H1 (cell line): ENCODE results near the gene RNF4. TPM values are rescaled to one million over a fixed set of nuclear protein-coding genes. Genes with fewer than 3 reads are reported as not detected.

ENCODE experiments used
- CTCF ChIA-PET: fragments of 300-600 bp; sonication (Branson Sonifier 250); formaldehyde crosslinking; loops from one replicate; lab custom pipeline; 2021; ENCODE audit not compliant: partially characterized antibody; lab: Charles Lee
- POLR2A ChIA-PET: fragments of 300-600 bp; sonication (Branson Sonifier 250); formaldehyde crosslinking; loops from one replicate; lab custom pipeline; 2021; ENCODE audit warnings: inconsistent platforms; ENCODE audit not compliant: partially characterized antibody; lab: Charles Lee
- DNase-seq, 2 experiments: peaks; one replicate each; pipeline versions ENCODE4 v3.0.0 to v3.0.0-alpha.2; 2010 to 2022; ENCODE audit warnings: low spot score in 2 of 2, low read depth in 1 of 2, mixed read lengths in 1 of 2
- FAIRE-seq: peaks from 2 replicates; lab custom pipeline; 2011; peaks lifted over from hg19 to GRCh38; lab: Jason Lieb, UNC
- H2AFZ ChIP-seq: 2 replicates; pipeline ENCODE4 v1.8.1; 2012; ENCODE audit warnings: low read length, inconsistent platforms
- H2AK5ac ChIP-seq: 2 replicates; pipeline ENCODE4 v1.6.1; 2013; ENCODE audit warnings: low read depth, low read length
- H2BK120ac ChIP-seq: replicated peaks from 2 replicates; pipeline ENCODE3; 2013; ENCODE audit warnings: low read depth, low read length, inconsistent platforms
- H2BK12ac ChIP-seq: 2 replicates; pipeline ENCODE4 v1.6.1; 2013; ENCODE audit warnings: low read depth, low read length
- H2BK15ac ChIP-seq: 2 replicates; pipeline ENCODE4 v1.6.1; 2013; ENCODE audit warnings: low read length
- H2BK20ac ChIP-seq: 2 replicates; pipeline ENCODE4 v1.6.1; 2013; ENCODE audit warnings: low read length
- H2BK5ac ChIP-seq: 2 replicates; pipeline ENCODE4 v1.6.1; 2013; ENCODE audit warnings: low read depth, low read length
- H3K14ac ChIP-seq: 2 replicates; pipeline ENCODE4 v1.6.1; 2013; ENCODE audit warnings: inconsistent platforms; ENCODE audit not compliant: insufficient read length
- H3K18ac ChIP-seq: 2 replicates; pipeline ENCODE4 v1.6.1; 2013; ENCODE audit warnings: low read length; ENCODE audit errors: extremely low read depth
- H3K23ac ChIP-seq: 2 replicates; pipeline ENCODE4 v1.6.1; 2013; ENCODE audit warnings: inconsistent platforms; ENCODE audit not compliant: insufficient read length
- H3K23me2 ChIP-seq: 2 replicates; pipeline ENCODE4 v1.6.1; 2013; ENCODE audit warnings: low read depth, low read length
- H3K27ac ChIP-seq: 2 replicates; pipeline ENCODE4 v1.6.1; 2011; ENCODE audit warnings: low read depth, low read length, inconsistent platforms
- H3K27me3 ChIP-seq, 4 experiments: replicated peaks in 1 of 4; 1 replicate in 1 of 4; 2 replicates in 3 of 4; pipeline versions ENCODE4 v1.6.1 to v1.8.1; 2011 to 2013; ENCODE audit warnings: low read length in 3 of 4, mild to moderate bottlenecking in 3 of 4, inconsistent platforms in 2 of 4, mixed read lengths in 2 of 4, moderate library complexity in 1 of 4; ENCODE audit not compliant: control insufficient read depth in 3 of 4, insufficient read depth in 3 of 4; ENCODE audit errors: extremely low read depth in 1 of 4
- H3K36me3 ChIP-seq, 4 experiments: 2 replicates each; pipeline versions ENCODE4 v1.6.1 to v1.8.1; 2011 to 2013; ENCODE audit warnings: mild to moderate bottlenecking in 4 of 4, low read length in 3 of 4, moderate library complexity in 2 of 4, control low read depth in 1 of 4, inconsistent platforms in 1 of 4; ENCODE audit not compliant: insufficient read depth in 4 of 4, control insufficient read depth in 2 of 4
- H3K4ac ChIP-seq: replicated peaks from 2 replicates; pipeline ENCODE3; 2013; ENCODE audit warnings: low read length, low read depth, mixed read lengths, inconsistent platforms; ENCODE audit not compliant: insufficient read length
- H3K4me1 ChIP-seq, 4 experiments: replicated peaks in 1 of 4; 1 replicate in 1 of 4; 2 replicates in 3 of 4; pipeline versions ENCODE4 v1.6.1 to v1.8.1; 2011 to 2013; ENCODE audit warnings: low read length in 3 of 4, inconsistent platforms in 2 of 4, mixed read lengths in 1 of 4; ENCODE audit not compliant: insufficient read depth in 4 of 4, control insufficient read depth in 3 of 4
- H3K4me2 ChIP-seq, 2 experiments: 2 replicates each; pipeline versions ENCODE4 v1.6.1 to v1.8.1; 2011 to 2013; ENCODE audit warnings: low read depth in 2 of 2, low read length in 2 of 2, control low read depth in 1 of 2, inconsistent platforms in 1 of 2, mild to moderate bottlenecking in 1 of 2; ENCODE audit not compliant: insufficient read depth in 1 of 2
- H3K4me3 ChIP-seq, 4 experiments: fragments of 200-600, 300-600 bp in 1 of 4; sonication (generic), shearing (Covaris generic), sonication (Bioruptor Twin) in 1 of 4; 2 replicates each; pipeline versions ENCODE4 v1.5.1 to v1.8.1; 2011 to 2016; ENCODE audit warnings: low read length in 4 of 4, low read depth in 3 of 4, control low read depth in 2 of 4, inconsistent platforms in 2 of 4, mild to moderate bottlenecking in 2 of 4, mixed read lengths in 1 of 4, moderate library complexity in 1 of 4; ENCODE audit not compliant: insufficient read depth in 2 of 4; ENCODE audit errors: extremely low read depth in 1 of 4
- H3K56ac ChIP-seq: replicated peaks from 2 replicates; pipeline ENCODE3; 2013; ENCODE audit warnings: low read depth, mild to moderate bottlenecking, mixed read lengths, low read length, inconsistent platforms; ENCODE audit not compliant: insufficient read length
- H3K79me1 ChIP-seq: 2 replicates; pipeline ENCODE4 v1.6.1; 2013; ENCODE audit warnings: low read depth, low read length, control low read depth
- H3K79me2 ChIP-seq, 2 experiments: 2 replicates each; pipeline versions ENCODE4 v1.6.1 to v1.8.1; 2012 to 2013; ENCODE audit warnings: low read length in 2 of 2, mild to moderate bottlenecking in 2 of 2, inconsistent platforms in 1 of 2; ENCODE audit not compliant: insufficient read depth in 2 of 2, control insufficient read depth in 1 of 2
- H3K9ac ChIP-seq, 4 experiments: replicated peaks in 1 of 4; 1 replicate in 1 of 4; 2 replicates in 3 of 4; pipeline versions ENCODE4 v1.6.1 to v1.8.1; 2011 to 2013; ENCODE audit warnings: low read depth in 3 of 4, low read length in 3 of 4, control low read depth in 2 of 4, mild to moderate bottlenecking in 2 of 4, moderate library complexity in 2 of 4, inconsistent platforms in 1 of 4; ENCODE audit errors: extremely low read depth in 1 of 4
- H3K9me3 ChIP-seq, 2 experiments: 2 replicates each; pipeline versions ENCODE4 v1.6.1 to v1.8.1; 2012 to 2013; ENCODE audit warnings: mild to moderate bottlenecking in 2 of 2, moderate library complexity in 2 of 2, control low read depth in 1 of 2, inconsistent platforms in 1 of 2, low read depth in 1 of 2, low read length in 1 of 2, mixed read lengths in 1 of 2; ENCODE audit not compliant: insufficient read depth in 2 of 2
- H4K20me1 ChIP-seq, 2 experiments: replicated peaks in 1 of 2; 2 replicates each; pipeline versions ENCODE3 to v1.8.1; 2011 to 2013; ENCODE audit warnings: inconsistent platforms in 2 of 2, low read length in 2 of 2, mild to moderate bottlenecking in 1 of 2; ENCODE audit not compliant: insufficient read depth in 2 of 2, control insufficient read depth in 1 of 2
- H4K5ac ChIP-seq: 2 replicates; pipeline ENCODE4 v1.6.1; 2013; ENCODE audit warnings: low read length, low read depth, mixed read lengths, inconsistent platforms; ENCODE audit not compliant: insufficient read length
- H4K8ac ChIP-seq: 2 replicates; pipeline ENCODE4 v1.8.0; 2013; ENCODE audit warnings: mild to moderate bottlenecking, moderate library complexity, low read length, inconsistent platforms; ENCODE audit not compliant: insufficient read depth; ENCODE audit errors: extremely low read depth
- H4K91ac ChIP-seq: replicated peaks from 2 replicates; pipeline ENCODE3; 2013; ENCODE audit warnings: low read length, mixed read lengths, inconsistent platforms; ENCODE audit not compliant: insufficient read length
- ASH2L ChIP-seq: fragments of 200-600, 300-600 bp; sonication (generic); IDR thresholded peaks from one replicate; pipeline ENCODE4 v1.7.1; 2017; ENCODE audit warnings: low read length
- CBX5 ChIP-seq: fragments of 300-800, 300-1000 bp; sonication (generic); IDR thresholded peaks from 2 replicates; pipeline ENCODE4 v1.7.1; 2016; ENCODE audit warnings: antibody characterized with exemption, low read length, low read depth
- CBX8 ChIP-seq: fragments of 300-800, 300-1000 bp; sonication (generic); IDR thresholded peaks from 2 replicates; pipeline ENCODE4 v1.7.1; 2016; ENCODE audit warnings: low read depth, low read length, borderline replicate concordance
- CHD1 ChIP-seq: IDR thresholded peaks from 2 replicates; pipeline ENCODE4 v1.6.1; 2012; ENCODE audit warnings: low read depth, low read length, improper control_type of control experiment
- EP300 ChIP-seq, 2 experiments: IDR thresholded peaks; 1 replicate in 1 of 2; 2 replicates in 1 of 2; pipeline ENCODE4 v1.6.1; 2011 to 2012; ENCODE audit warnings: low read depth in 2 of 2, low read length in 2 of 2, mild to moderate bottlenecking in 2 of 2, borderline replicate concordance in 1 of 2, inconsistent platforms in 1 of 2, moderate library complexity in 1 of 2
- FOSL1 ChIP-seq: IDR thresholded peaks from 2 replicates; pipeline ENCODE4 v1.6.1; 2011; ENCODE audit warnings: mild to moderate bottlenecking, low read depth, low read length, moderate library complexity; ENCODE audit not compliant: insufficient read depth
- POLR2A ChIP-seq, 2 experiments: IDR thresholded peaks; 1 replicate in 1 of 2; 2 replicates in 1 of 2; pipeline ENCODE4 v1.6.1; 2011; ENCODE audit warnings: low read depth in 2 of 2, low read length in 2 of 2, mild to moderate bottlenecking in 2 of 2; ENCODE audit errors: control extremely low read depth in 1 of 2
- SP1 ChIP-seq: IDR thresholded peaks from 2 replicates; pipeline ENCODE4 v1.6.1; 2011; ENCODE audit warnings: low read depth, low read length
- TBP ChIP-seq: IDR thresholded peaks from 2 replicates; pipeline ENCODE4 v1.6.1; 2011; ENCODE audit warnings: low read depth, low read length, improper control_type of control experiment
- WGBS, 2 experiments: shearing (Covaris generic) in 1 of 2; methylation state at CpG; one replicate each; pipeline versions ENCODE4 v1.1.6 to v1.1.7; 2013 to 2015; ENCODE audit warnings: low lambda C conversion rate in 2 of 2, mixed read lengths in 2 of 2, inconsistent platforms in 1 of 2, low coverage in 1 of 2, missing lambda C conversion rate in 1 of 2; ENCODE audit not compliant: insufficient replicate concordance in 2 of 2, insufficient coverage in 1 of 2, insufficient read length in 1 of 2; ENCODE audit errors: extremely low coverage in 1 of 2, missing lambda C conversion rate in 1 of 2; 5-methylcytosine and 5-hydroxymethylcytosine counted together
- polyA plus RNA-seq, 7 experiments: library from polyadenylated mRNA; depleted of rRNA in 3 of 7; stranded (reverse) in 5 of 7; unstranded in 2 of 7; fragments of >200 nt in 5 of 7; fragments of 200-250 nt in 2 of 7; gene quantifications; 1 replicate in 5 of 7; 2 replicates in 1 of 7; 4 replicates in 1 of 7; pipeline versions ENCODE4 v1.2.1 to v1.2.3, GENCODE V29; 2011 to 2013; ENCODE audit warnings: missing spikeins in 2 of 7, mixed read lengths in 2 of 7
- total RNA-seq: library from RNA; stranded (reverse); fragmentation: NEBNext Ultra II Directional; extraction: Animal tissue kit (Norgen Biotek cat#: 25700); gene quantifications from 2 replicates; pipeline ENCODE4 v1.2.1, GENCODE V29; 2021

Gene RNF4
- total and polyA plus RNA-seq, 2 of the 8 experiments (the other 6 are each of a cell fraction or from before 2014, with no cell fraction given): 68.2 to 78.9 TPM

DNA sequence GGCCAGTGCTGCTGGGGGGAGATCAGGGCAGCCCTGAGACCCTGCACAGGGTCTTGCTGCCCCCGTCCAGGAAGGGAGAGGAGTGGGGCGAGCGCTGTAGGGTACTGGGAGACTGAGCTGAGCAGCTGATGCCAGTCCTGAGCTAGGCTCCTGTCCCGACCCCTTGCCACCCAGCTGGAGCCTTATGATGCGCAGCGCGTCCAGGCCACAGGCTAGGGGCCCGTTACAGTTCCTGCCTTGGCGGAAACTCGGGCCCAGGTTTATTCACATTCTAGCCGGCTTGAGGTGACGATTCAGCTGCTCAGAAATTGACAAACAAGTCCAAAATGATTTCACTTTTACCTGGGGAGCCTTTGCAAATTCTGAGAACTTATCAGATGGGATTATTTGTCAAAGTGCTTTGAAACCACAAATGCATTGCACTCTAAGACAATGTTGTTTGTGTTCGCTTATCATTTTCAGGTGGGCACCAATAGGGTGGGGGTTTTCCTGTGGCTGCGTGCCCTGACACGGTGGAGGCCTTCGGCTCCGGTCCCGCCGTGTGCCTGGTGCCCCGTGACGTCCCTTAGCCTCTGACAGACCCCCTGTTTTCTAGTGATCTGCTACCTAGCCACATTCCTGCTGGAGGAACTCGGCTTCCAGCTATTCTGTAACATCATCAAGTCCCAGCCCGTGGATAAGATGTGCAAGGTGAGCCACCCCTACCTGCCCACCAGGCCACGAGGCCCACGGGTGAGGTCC is 31.3 kb upstream of the RNF4 start:
- Histone ChIP-seq H4K5ac (no peak overlapping the region), H3K18ac (no peak overlapping the region)

More for the DNA sequence above, 31.3 kb upstream of the RNF4 start:
- Histone ChIP-seq H3K9me3 (no peaks in the 10 kb centered on the region), H3K14ac (no peak overlapping the region), H2BK20ac (no peak overlapping the region), H3K56ac (no peak overlapping the region), H3K4me3 (no peak overlapping the region), H3K27ac (no peak overlapping the region), H3K27me3 (no peaks in the 10 kb centered on the region), H2BK15ac (no peak overlapping the region), H2AFZ (no peak overlapping the region), H2BK12ac (no peak overlapping the region), H2AK5ac (no peak overlapping the region; the same call in 1 of the 2 replicates), H3K79me1 (no peaks in the 10 kb centered on the region), H3K9ac (no peak overlapping the region), H3K4ac (no peak overlapping the region), H4K20me1 (no peaks in the 10 kb centered on the region), H4K8ac (peak overlapping the region; percentile 79; the same call in 1 of the 2 replicates), H3K4me1 (peaks cover 0 to 7% (median 0%) of the 10 kb centered on the region in 4 experiments; a peak in 3 of 7 replicates), H3K4me2 (no peak overlapping the region), H3K23ac (no peak overlapping the region), H4K91ac (no peak overlapping the region), H3K23me2 (no peaks in the 10 kb centered on the region), H2BK5ac (no peak overlapping the region), H2BK120ac (no peak overlapping the region), H3K79me2 (no peaks in the 10 kb centered on the region), H3K36me3 (no peaks in the 10 kb centered on the region)
- no peak for TF ChIP-seq CHD1
- TF ChIP-seq CBX5: no peak
- TF ChIP-seq FOSL1: no peak
- no peak for TF ChIP-seq TBP
- no peak for TF ChIP-seq ASH2L
- no peak for TF ChIP-seq POLR2A (IDR thresholded peaks at IDR 0.05; ENCODE audit: control extremely low read depth in 1 of 2, low read depth in 2 of 2, low read length in 2 of 2)
- TF ChIP-seq CBX8: no peak
- TF ChIP-seq EP300 (IDR thresholded peaks at IDR 0.05; ENCODE audit: borderline replicate concordance in 1 of 2, low read depth in 2 of 2, low read length in 2 of 2): no peak
- TF ChIP-seq SP1: no peak
- ChIA-PET POLR2A (no interaction called here), CTCF (interaction anchor here (0.6 to 4.2 kb wide), 8 partner anchors 9 to 217 kb away, joined by 3 to 20 read pairs (median 7); no protein-coding TSS in a partner anchor)
- FAIRE-seq (no peak), DNase-seq (no peak)
- 85% methylated on average over 25 of the region's 25 CpGs; no CpG with 5 or more reads in 1 of the 2 experiments for WGBS, 2 experiments
